ENCODE data around the gene VAC14. TPM values are rescaled to one million over a fixed set of nuclear protein-coding genes. Genes with fewer than 3 reads are reported as not detected.

Gene VAC14
- total RNA-seq, 4 donors from 2014 or later, result 39.5 to 65.5 (median 45.4) TPM

- no peaks in the 10 kb centered on the region for H3K9me3 ChIP-seq
- no peak for DNase-seq (ENCODE audit: low spot score in 2 of 2)
- H3K4me1 ChIP-seq, result peaks cover 61% of the 10 kb centered on the region
- H3K27ac ChIP-seq, result peak overlapping the region; percentile 70
- H3K27me3 ChIP-seq, result no peaks in the 10 kb centered on the region
- peaks cover 39% of the 10 kb centered on the region for H3K36me3 ChIP-seq
- H3K4me3 ChIP-seq, result peak overlapping the region; percentile 24
- TF ChIP-seq CTCF (IDR thresholded peaks at IDR 0.05) (no peak), EP300 (IDR thresholded peaks at IDR 0.05) (no peak), POLR2AphosphoS5 (IDR thresholded peaks at IDR 0.05) (no peak), POLR2A (IDR thresholded peaks at IDR 0.05) (no peak)
- 37% methylated on average over 7 of the region's 13 CpGs for WGBS
These were observed 119.3 kb downstream of the VAC14 start for GRCh38 chr16:70681382-70682238.

GRCh38 chr16:70680495-70681381 lies 120.2 kb downstream of the VAC14 start:
- Histone ChIP-seq H3K27me3 (no peaks in the 10 kb centered on the region), H3K4me1 (peaks cover 55% of the 10 kb centered on the region), H3K36me3 (peaks cover 48% of the 10 kb centered on the region), H3K4me3 (peak overlapping the region; percentile 24), H3K9me3 (no peaks in the 10 kb centered on the region), H3K27ac (peak overlapping the region; percentile 70)
- no peak for DNase-seq (ENCODE audit: low spot score in 2 of 2)
- TF ChIP-seq POLR2A (IDR thresholded peaks at IDR 0.05) (no peak), EP300 (IDR thresholded peaks at IDR 0.05) (no peak), POLR2AphosphoS5 (IDR thresholded peaks at IDR 0.05) (no peak), CTCF (IDR thresholded peaks at IDR 0.05) (no peak)
- 56% methylated on average over 17 of the region's 18 CpGs for WGBS

GRCh38 chr16:70679671-70680494 lies 121.1 kb downstream of the VAC14 start:
- WGBS, result 72% methylated on average over 54 of the region's 80 CpGs
- peak in 1 of 2 donors; percentile 52 for TF ChIP-seq CTCF (IDR thresholded peaks at IDR 0.05)
- no peak for TF ChIP-seq EP300 (IDR thresholded peaks at IDR 0.05)
- TF ChIP-seq POLR2A (IDR thresholded peaks at IDR 0.05), result no peak
- no peak for TF ChIP-seq POLR2AphosphoS5 (IDR thresholded peaks at IDR 0.05)
- H3K27ac ChIP-seq, result peak overlapping the region; percentile 70
- DNase-seq (ENCODE audit: low spot score in 2 of 2), result no peak
- H3K4me1 ChIP-seq, result peaks cover 50% of the 10 kb centered on the region
- H3K27me3 ChIP-seq, result no peaks in the 10 kb centered on the region
- peaks cover 56% of the 10 kb centered on the region for H3K36me3 ChIP-seq
- no peaks in the 10 kb centered on the region for H3K9me3 ChIP-seq
- H3K4me3 ChIP-seq, result no peak overlapping the region

GRCh38 chr16:70678898-70679670 lies 121.9 kb downstream of the VAC14 start:
- no peak overlapping the region for H3K4me3 ChIP-seq
- DNase-seq (ENCODE audit: low spot score in 2 of 2), result no peak
- peaks cover 64% of the 10 kb centered on the region for H3K36me3 ChIP-seq
- 88% methylated on average over 27 of the region's 31 CpGs for WGBS
- no peaks in the 10 kb centered on the region for H3K9me3 ChIP-seq
- peaks cover 42% of the 10 kb centered on the region for H3K4me1 ChIP-seq
- H3K27ac ChIP-seq, result no peak overlapping the region
- no peaks in the 10 kb centered on the region for H3K27me3 ChIP-seq
- TF ChIP-seq EP300 (IDR thresholded peaks at IDR 0.05) (no peak), POLR2A (IDR thresholded peaks at IDR 0.05) (no peak), POLR2AphosphoS5 (IDR thresholded peaks at IDR 0.05) (no peak), CTCF (IDR thresholded peaks at IDR 0.05) (no peak)

All from suprapubic skin (tissue), 4 donors.